HFF-Myc (cell line): ENCODE results near the gene PROX1.

Experiments used
- DNase-seq: peaks from one replicate; pipeline ENCODE4 v3.0.0-alpha.2; 2011; ENCODE audit warnings: low read depth; ENCODE audit errors: extremely low read depth
- H3K4me3 ChIP-seq: replicated peaks from 2 replicates; pipeline ENCODE4 v1.5.1; 2011; ENCODE audit warnings: low read depth, mild to moderate bottlenecking, control low read depth, low read length
- TF ChIP-seq, protein P1 (sequence below): IDR thresholded peaks from 2 replicates; pipeline ENCODE4 v1.5.1; 2012; ENCODE audit warnings: mild to moderate bottlenecking, low read depth, low read length, control low read depth; ENCODE audit errors: missing control alignments

Gene PROX1

DNA sequence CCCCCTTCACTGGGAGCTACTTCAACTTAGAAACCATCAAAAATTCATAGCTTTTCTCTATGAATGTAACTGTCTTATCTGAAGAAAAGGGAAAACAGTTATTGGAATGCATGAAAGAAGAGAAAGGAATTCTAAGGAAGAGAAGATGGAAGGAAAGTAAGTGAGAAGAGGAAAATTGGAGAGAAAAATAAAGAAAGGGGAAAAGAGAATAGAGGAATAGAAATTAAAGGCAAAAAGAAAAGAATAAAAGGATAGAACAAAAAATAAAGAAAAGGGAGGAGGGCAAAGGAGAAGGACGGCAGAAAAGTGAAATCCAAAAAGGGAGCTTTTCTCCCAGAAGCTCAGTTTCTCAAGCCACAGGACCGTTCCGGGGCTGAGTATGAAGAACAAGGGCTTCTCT, 9.9 kb upstream of the PROX1 start:
- TF ChIP-seq, protein P1, sequence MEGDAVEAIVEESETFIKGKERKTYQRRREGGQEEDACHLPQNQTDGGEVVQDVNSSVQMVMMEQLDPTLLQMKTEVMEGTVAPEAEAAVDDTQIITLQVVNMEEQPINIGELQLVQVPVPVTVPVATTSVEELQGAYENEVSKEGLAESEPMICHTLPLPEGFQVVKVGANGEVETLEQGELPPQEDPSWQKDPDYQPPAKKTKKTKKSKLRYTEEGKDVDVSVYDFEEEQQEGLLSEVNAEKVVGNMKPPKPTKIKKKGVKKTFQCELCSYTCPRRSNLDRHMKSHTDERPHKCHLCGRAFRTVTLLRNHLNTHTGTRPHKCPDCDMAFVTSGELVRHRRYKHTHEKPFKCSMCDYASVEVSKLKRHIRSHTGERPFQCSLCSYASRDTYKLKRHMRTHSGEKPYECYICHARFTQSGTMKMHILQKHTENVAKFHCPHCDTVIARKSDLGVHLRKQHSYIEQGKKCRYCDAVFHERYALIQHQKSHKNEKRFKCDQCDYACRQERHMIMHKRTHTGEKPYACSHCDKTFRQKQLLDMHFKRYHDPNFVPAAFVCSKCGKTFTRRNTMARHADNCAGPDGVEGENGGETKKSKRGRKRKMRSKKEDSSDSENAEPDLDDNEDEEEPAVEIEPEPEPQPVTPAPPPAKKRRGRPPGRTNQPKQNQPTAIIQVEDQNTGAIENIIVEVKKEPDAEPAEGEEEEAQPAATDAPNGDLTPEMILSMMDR: no peak
- no peak overlapping the region for H3K4me3 ChIP-seq
- no peak for DNase-seq

GRCh38 chr1:213979751-213980586, 7.8 kb upstream of the PROX1 start:
- DNase-seq: no peak
- TF ChIP-seq, protein P1: no peak
- H3K4me3 ChIP-seq: no peak overlapping the region

GRCh38 chr1:213980906-213981305, 6.9 kb upstream of the PROX1 start:
- no peak overlapping the region for H3K4me3 ChIP-seq
- TF ChIP-seq, protein P1: no peak
- DNase-seq: no peak

DNA sequence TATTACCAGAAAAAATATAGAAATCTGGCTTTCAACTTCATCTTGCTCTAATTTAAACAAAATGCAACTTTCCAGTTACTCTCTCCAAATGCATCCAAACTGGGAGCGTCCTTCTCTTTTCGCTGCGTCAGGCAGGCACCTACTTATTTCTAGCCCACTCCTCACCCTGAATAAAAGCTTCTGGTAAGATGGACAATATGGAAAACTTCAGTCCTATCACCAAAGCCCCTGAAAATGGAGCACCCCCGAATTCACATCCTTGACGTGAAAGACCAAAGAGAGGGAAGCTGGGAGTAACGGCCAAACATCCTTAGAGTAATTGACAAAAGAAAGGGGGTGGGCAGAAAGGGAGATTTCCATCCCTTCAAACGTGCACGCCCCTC, 5.5 kb upstream of the PROX1 start:
- TF ChIP-seq, protein P1: no peak
- no peak overlapping the region for H3K4me3 ChIP-seq
- no peak for DNase-seq

- TF ChIP-seq, protein P1: no peak
- no peak for DNase-seq
- H3K4me3 ChIP-seq: no peak overlapping the region
Measured at GRCh38 chr1:213982672-213983492, 4.9 kb upstream of the PROX1 start.

- no peak for DNase-seq
- TF ChIP-seq, protein P1: no peak
- H3K4me3 ChIP-seq: no peak overlapping the region
Measured at GRCh38 chr1:213983493-213984386, 4.0 kb upstream of the PROX1 start.
